OCI-LY7 (cell line): ENCODE results near the gene CDH23.

Source experiments
- CTCF ChIP-seq: fragments of 200-600 bp; sonication (generic); conservative IDR thresholded peaks from 2 replicates; pipeline ENCODE4 v1.5.1; 2014; ENCODE audit warnings: mild to moderate bottlenecking, antibody characterized with exemption, low read length, moderate library complexity, mixed read lengths
- EZH2phosphoT487 ChIP-seq: fragments of 200-600 bp; sonication (generic); IDR thresholded peaks from 2 replicates; pipeline ENCODE4 v1.6.1; 2018; ENCODE audit warnings: low read depth, borderline replicate concordance, mild to moderate bottlenecking, mixed run types, antibody characterized with exemption, low read length, moderate library complexity, mixed read lengths

GRCh38 chr10:71827852-71828251 is 431.1 kb downstream of the CDH23 start:
- TF ChIP-seq CTCF: no peak
- no peak for TF ChIP-seq EZH2phosphoT487
